Jurkat, Clone E6-1 (cell line): Measurements from ENCODE around the gene UCK1.
"Not testable (repeated sequence)": the region's sequence is repeated elsewhere in the genome, so short reads cannot be mapped to it uniquely, and the experiment has no call there.

Experiments used
- DNase-seq: peaks from one replicate; pipeline ENCODE4 v3.0.0-alpha.2; 2011; ENCODE audit warnings: low read depth, low spot score
- H3K4me3 ChIP-seq: 2 replicates; pipeline ENCODE4 v1.5.1; 2011; ENCODE audit warnings: mild to moderate bottlenecking, low read length, control low read depth, moderate library complexity

Gene UCK1

DNA sequence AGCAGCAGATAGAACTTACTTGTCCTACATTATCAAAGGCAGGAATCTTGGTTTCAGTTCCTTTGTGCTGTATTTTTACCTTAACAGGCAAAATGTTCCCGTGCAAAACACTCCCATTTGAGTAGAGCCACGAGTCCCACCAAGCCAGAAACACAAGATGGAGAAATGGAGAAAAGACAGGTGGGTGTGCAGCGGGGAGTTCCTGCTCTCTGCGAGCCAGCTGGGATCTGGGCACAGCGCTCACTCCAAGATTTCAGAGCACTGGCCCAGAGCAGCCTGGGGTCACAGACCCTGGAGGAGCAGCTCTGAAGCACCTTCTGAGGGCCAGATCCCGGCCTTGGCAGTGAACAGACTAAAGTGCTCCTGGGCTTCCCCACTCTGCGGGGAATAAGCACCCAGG is 2.9 kb downstream of the UCK1 start:
- no peak overlapping the region for H3K4me3 ChIP-seq
- DNase-seq, result no peak

GRCh38 chr9:131525643-131526565 is 5.2 kb downstream of the UCK1 start:
- DNase-seq, result no peak
- H3K4me3 ChIP-seq, result no peak overlapping the region

- DNase-seq, result no peak
Observed at GRCh38 chr9:131524665-131525315, 6.3 kb downstream of the UCK1 start.

GRCh38 chr9:131523451-131524435 is 7.3 kb downstream of the UCK1 start:
- no peak for DNase-seq
- no peak overlapping the region for H3K4me3 ChIP-seq

More at GRCh38 chr9:131524665-131525315, 6.3 kb downstream of the UCK1 start:
- no peak overlapping the region for H3K4me3 ChIP-seq

GRCh38 chr9:131523086-131523388 is 8.0 kb downstream of the UCK1 start:
- DNase-seq, result no peak
- H3K4me3 ChIP-seq, result no peak overlapping the region

DNA sequence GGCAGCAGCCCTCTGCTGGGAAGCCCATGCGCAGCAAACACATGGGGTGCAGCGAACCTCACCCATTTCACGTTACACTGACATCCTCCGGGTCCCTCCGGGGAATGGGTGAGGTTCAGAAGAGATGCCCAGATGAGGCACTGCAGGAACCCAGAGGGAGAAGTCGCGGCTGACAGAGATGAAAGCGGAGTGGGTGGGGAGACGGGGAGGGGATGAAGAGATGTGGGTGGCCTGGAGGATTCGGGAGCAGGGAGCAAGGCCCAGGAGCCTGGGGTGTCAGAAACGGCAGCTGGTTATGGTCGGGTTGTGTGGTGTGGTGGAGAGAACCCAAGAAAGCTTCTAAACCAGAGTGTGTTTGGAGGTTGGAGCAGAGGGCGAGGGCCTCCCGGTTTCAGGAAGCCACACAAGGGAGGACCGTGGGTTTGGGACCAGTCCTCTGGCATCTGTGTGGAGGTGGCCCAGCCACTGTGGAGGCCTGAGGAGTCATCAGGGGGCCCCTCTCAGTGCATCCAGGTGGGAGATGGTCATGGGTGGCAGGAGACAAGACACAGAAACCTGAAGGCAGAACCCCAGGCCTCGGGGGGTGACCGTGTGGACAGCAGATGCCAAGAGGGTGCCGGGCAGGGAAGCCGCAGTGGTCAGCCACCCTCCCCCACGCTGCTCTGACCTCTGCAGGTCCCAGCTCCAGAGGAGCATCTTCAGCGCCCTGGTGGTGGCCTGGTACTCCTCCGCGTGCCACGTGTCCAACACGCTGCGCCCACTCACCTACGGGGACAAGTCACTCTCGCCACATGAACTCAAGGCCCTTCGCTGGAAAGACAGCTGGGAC is 8.6 kb downstream of the UCK1 start:
- no peak overlapping the region for H3K4me3 ChIP-seq
- DNase-seq, result no peak

DNA sequence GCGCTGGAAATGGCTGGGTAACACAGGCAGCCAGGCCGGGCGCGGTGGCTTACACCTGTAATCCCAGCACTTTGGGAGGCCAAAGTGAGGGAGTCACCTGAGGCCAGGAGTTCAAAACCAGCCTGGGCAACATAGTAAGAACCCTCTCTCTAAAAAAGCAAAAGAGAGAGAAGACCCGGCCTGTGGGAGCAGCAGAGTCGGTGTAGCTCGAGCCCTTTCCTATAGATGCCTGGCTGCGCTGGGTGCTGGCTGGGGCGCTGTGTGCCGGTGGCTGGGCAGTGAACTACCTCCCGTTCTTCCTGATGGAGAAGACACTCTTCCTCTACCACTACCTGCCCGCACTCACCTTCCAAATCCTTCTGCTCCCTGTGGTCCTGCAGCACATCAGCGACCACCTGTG is 9.2 kb downstream of the UCK1 start:
- DNase-seq, result no peak
- H3K4me3 ChIP-seq, result no peak overlapping the region

DNA sequence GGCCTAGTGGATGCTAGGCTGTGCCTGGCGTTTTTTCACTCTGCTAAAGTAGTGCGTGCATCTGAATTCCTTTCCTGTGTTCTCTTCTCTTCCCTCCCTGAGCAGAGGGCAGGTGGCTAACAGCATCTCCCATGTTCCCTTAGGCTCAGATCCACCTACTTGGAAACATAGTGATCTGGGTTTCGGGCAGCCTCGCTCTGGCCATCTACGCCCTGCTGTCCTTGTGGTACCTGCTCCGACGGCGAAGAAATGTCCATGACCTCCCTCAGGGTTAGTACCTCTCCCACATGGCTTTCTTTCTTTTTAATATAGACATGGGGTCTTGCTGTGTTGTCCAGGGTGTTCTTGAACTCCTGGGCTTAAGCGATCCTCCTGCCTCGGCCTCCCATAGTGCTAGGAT is 9.9 kb downstream of the UCK1 start:
- no peak overlapping the region for H3K4me3 ChIP-seq
- no peak for DNase-seq

DNA sequence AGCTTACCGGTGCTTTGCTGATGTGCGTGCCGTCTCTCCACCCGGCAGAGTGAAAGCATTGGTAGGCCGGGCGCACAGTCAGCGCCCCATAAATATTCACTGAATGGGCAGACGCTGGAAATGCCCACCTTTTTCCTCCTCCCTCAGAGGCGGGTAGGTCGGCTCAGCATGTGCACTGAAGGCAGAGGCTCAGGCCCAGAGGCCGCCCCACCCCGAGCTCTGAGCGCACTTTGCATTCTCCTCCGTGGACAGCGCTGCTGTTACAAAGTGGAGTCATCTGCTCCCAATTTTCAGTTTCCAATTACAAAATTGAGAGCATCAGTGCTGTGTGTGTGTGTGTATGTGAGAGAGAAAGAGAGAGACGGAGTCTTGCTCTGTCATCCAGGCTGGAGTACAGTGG is 10.6 kb downstream of the UCK1 start:
- DNase-seq, result no peak
- H3K4me3 ChIP-seq, result no peak overlapping the region

DNA sequence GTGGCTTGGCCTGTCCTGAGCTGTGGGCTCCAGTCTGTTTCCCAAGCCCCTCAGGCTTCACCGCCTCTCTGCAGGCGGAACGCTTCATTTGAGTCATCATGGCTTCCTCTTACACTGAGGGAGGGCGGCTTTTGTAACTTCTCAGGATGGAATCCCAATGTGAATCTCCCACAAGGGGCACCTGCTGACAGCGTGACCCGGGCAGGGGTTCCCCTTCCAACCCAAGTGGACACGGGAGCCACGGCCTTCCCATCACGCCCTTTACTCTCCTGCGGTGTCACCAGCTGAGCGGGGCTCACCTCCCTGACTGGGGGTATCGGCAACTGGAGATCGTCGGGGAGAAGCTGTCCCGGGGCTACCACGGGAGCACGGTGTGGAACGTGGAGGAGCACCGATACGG is 12.5 kb downstream of the UCK1 start:
- no peak overlapping the region for H3K4me3 ChIP-seq
- no peak for DNase-seq

DNA sequence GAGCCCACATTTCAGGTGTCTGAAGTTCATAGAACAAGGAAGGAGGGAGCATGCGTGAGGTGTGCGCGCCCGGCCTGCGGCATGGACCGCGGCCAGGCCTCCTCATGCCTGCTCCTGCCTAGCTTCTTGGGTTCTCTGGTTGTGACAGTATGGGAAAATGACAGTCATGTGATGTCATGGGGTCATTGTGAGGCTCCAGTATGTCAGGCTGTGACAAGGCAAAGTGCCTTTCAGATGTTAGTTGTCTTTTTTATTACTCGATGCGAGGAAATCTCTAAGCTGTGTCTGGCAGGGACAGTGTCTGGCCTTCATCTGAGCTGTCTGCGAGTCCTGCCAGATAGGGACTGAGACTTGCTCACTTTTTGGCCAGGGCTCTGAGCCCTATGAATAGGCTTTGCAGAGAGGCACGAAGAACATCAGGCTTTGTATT is 13.3 kb downstream of the UCK1 start:
- H3K4me3 ChIP-seq, result no peak overlapping the region
- no peak for DNase-seq

- H3K4me3 ChIP-seq, result no peak overlapping the region
- no peak for DNase-seq
Observed at GRCh38 chr9:131516930-131517329, 14.1 kb downstream of the UCK1 start.

DNA sequence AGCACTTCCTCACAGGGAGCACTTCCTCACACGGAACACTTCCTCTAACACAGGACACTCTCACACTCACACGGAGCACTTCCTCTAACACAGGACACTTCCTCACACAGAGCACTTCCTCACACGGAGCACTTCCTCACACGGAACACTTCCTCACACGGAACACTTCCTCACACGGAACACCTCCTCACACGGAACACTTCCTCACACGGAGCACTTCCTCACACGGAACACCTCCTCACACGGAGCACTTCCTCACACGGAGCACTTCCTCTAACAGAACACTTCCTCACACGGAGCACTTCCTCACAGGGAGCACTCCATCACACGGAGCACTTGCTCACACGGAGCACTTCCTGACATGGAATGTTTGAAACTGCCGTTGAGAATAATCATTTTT is 15.0 kb downstream of the UCK1 start:
- DNase-seq, result no peak
- H3K4me3 ChIP-seq, result no peak overlapping the region

DNA sequence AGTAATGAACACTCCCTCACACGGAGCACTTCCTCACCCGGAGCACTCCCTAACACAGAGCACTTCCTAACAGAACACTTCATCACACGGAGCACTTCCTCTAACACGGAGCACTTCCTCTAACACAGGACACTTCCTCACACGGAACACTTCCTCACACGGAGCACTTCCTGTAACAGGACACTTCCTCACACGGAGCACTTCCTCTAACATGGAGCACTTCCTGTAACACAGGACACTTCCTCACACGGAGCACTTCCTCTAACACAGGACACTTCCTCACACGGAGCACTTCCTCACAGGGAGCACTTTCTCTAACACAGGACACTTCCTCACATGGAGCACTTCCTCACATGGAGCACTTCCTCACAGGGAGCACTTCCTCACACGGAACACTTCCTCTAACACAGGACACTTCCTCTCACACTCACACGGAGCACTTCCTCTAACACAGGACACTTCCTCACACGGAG is 15.5 kb downstream of the UCK1 start:
- not testable (repeated sequence) for DNase-seq, H3K4me3 ChIP-seq

- H3K4me3 ChIP-seq, result no peak overlapping the region
- no peak for DNase-seq
Observed at GRCh38 chr9:131513177-131513576, 17.9 kb downstream of the UCK1 start.

- no peak overlapping the region for H3K4me3 ChIP-seq
- DNase-seq, result no peak
Observed at GRCh38 chr9:131511880-131512279, 19.2 kb downstream of the UCK1 start.

DNA sequence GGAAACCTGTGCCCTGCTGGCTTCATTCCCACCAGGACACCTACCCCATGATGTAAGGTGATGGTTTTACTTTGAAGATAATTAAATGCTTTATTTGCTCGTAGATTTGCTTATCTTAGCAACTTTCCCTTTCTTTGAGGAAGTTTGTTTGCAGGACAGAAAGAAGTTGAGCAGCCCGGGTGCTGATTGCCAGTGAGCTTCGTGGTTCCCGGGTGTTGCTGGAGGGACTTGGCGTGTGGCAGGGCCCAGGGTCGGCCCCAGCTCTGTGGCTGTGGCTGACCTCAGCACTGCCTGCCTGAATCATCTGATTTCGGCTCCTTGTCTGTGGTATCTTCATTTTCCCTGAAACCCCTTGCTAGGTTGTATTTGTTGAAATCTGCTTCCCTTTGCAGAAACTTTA is 19.6 kb downstream of the UCK1 start:
- DNase-seq, result no peak
- H3K4me3 ChIP-seq, result no peak overlapping the region

DNA sequence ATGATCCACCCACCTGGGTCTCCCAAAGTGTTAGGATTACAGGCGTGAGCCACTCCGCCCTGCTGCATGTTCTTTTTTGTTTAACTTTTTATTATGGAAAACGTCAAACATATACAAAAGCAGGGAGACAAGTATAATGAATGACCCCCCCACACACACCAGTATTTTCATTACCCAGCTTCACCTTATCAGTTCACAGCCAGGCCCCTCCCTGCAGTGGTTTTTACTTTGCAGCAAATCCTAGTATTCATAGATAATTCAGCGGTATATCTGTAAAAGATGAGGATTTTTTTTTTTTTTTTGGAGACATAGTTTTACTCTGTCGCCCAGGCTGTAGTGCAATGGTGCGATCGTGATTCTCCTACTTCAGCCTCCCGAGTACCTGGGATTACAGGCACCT is 26.1 kb downstream of the UCK1 start:
- H3K4me3 ChIP-seq, result no peak overlapping the region
- DNase-seq, result no peak
